IPS DF 19.7 (cell line): ENCODE results near the gene PACSIN2.
"Not testable (repeated sequence)": the region's sequence is repeated elsewhere in the genome, so short reads cannot be mapped to it uniquely, and the experiment has no call there.

Experiments
- DNase-seq: peaks from one replicate; pipeline ENCODE4 v3.0.0-alpha.2; 2013; ENCODE audit warnings: low read depth, low spot score

PACSIN2 gene

DNA sequence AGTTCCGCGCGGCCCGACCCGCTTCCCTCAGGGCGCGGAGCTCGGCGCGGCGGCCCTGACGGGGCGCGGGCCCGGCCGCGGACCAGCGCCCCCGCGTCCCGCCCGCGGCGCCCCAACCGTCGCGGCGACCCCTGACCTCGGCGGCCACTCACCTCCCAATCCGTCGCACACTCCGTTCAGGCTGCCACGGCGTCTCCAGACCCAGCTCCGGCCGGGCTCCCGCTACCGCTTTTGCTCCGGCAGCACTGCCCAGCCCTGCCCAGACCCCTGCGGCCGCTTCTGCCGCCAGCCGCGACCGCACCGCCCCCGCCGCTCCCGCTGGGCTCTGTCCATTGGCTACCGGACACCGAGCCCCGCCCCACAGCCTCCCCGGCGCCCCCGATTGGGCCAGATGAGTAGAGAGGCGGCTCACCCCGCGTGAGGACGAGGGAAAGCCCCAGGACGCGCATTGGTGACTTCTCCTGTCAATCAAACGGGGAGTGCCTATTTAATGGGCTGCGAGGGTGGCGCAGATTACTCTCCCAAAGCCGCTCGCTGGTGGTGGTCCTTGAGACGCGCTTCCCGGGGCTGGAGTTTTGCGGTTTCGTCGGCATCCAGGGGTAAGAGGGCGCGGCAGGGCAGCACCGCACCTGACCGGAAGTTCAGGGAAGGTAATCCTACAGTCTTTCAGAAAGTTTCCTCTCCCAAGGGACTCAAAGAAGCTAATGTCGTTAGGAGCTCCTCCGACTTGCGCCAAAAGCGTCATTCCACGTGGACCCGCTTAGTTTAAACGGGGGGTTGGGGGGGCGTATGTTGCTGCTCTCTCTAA, at the start of gene PACSIN2:
Gene PACSIN2 (minus strand): TSS at position 281 of the 808 bp plus-strand sequence. CDS start 103,069 bp downstream, outside the sequence.
- peak; percentile 88 for DNase-seq

GRCh38 chr22:43060183-43060582, 45.2 kb upstream of the PACSIN2 start:
- peak; percentile 23 for DNase-seq

DNA sequence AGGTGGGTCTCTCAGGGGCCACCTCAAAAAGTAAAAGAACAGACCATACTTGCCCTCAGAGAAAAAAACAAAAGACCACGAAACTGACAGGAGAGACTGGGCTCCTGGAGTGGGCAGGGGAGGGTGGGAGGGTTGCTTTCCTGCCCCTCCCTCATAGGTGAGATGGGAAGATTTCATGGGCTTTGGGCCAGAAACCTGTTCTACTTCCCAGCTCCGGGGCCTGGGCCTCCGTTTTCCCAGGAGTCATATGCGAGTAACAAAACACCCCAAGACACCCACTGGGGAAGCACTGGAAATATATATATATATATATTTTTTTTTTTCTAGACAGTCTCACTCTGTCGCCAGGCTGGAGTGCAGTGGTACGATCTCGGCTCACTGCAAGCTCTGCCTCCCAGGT, 42.7 kb upstream of the PACSIN2 start:
- no peak for DNase-seq

GRCh38 chr22:43053176-43053575, 38.2 kb upstream of the PACSIN2 start:
- DNase-seq: peak; percentile 25

- DNase-seq: peak; percentile 75
These were observed 36.0 kb upstream of the PACSIN2 start for GRCh38 chr22:43050995-43051394.

DNA sequence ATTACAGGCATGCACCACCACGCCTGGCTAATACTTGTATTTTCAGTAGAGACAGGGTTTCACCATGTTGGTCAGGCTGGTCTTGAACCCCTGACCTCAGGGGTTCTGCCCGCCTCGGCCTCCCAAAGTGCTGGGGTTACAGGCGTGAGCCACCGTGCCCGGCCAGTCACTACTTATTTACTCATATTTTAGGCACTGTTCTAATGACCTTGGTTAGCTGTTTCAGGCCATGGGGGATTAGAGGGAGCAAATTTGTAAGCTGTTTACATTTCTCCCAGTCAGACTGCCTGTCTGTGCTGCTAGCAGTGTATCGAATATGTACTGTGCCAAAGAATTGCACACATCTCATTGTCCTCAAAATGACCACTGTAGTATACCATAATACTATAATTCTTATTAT, 32.7 kb upstream of the PACSIN2 start:
- no peak for DNase-seq

DNA sequence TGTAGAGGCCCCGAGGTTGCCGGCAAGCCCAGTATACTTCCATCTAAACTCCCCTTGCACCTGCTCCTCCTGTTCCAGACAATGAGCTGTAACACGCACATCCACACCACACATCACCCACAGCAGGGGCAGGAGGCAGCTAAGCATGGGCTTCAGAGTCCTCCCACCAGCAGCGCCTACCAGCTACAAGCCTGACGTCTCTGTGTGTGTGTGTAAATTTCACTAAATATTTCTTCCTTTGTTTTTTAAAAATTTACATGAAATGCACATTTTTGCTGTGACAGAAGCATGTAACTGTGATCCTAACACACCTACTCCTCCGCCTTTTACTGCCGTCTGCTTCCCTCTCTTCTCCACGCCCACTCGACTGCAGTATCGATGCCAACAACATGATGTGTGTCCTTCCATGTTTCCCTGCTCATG, 29.4 kb upstream of the PACSIN2 start:
- no peak for DNase-seq

GRCh38 chr22:43042101-43042780, 27.3 kb upstream of the PACSIN2 start:
- no peak for DNase-seq

DNA sequence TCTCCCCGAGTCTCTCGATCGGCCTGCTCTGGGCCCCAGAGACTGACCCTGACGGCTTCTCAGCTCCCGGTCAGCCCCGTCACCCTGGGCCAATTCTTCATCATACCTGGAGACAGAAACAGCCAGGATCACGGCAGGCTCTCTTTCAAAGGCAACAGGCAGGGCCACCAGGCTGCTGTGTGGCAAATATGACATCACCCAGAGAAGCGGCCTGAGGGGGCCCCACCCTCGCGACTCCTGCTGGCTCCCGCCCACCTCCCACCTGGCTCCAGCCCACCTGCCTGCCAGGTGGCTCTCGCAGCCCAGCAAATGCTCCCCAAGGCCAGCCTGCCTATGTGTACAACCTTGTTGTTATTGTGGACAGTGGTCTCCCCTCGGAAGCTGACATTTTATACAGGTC, 24.9 kb upstream of the PACSIN2 start:
- DNase-seq: no peak

GRCh38 chr22:43038325-43038724, 23.4 kb upstream of the PACSIN2 start:
- DNase-seq: no peak

GRCh38 chr22:43036282-43036829, 21.4 kb upstream of the PACSIN2 start:
- no peak for DNase-seq

DNA sequence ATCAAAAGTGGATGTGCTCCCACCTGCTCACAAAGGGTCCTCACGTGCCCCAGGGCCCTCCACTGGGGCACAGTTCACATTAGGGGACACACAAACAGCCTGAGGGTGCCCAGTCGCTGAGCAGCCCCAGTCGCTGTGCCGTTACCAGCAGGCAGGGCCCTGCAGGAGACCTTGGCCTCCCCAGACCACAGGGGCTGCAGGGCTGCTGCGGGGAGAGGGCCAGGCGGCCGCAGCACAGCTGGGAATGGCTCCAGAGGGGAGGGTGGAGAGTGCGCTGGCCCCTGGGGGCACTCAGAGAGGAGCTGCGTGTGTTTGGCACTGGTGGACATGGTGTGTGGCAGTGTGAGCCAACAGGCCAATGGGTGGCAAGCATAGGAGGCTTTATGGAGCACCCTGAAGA, 20.3 kb upstream of the PACSIN2 start:
- DNase-seq: no peak

DNA sequence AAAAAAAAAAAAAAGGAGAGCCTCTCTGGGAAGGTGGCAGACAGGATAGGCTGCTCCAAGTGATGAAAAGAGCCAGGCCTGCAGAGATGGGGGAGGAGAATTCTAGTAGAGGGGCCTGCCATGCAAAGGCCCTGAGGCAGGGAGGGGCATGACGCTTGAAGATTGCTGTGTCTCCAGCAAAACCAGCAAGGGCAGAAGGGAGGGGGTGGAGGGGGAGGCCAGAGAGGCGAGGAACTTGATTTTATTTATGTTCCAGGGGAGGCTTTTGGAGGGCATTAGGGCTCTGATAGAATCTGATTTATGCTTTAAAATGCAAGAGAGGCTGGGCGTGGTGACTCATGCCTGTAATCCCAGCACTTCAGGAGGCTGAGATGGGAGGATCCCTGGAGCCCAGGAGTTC, 16.7 kb upstream of the PACSIN2 start:
- no peak for DNase-seq

DNA sequence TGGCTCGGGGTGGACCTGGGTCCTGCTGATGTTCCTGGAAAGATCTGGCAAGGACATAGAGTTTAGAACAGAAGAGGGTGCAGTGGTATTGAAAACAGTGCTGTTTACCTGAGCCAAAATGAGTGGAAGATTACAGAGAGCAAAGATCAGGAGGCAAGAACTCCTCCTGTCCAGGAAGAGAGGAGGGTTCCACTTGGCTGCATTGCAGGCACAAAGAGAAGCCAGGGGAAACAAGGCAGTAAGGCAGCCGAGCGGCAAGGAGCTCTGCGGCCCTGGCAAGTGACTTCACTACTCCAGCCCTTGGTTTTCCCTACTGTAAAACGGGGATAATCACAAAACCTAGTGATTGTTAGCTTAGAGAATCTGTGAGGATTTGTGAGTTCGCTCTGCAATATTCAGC, 3.7 kb upstream of the PACSIN2 start:
- no peak for DNase-seq

DNA sequence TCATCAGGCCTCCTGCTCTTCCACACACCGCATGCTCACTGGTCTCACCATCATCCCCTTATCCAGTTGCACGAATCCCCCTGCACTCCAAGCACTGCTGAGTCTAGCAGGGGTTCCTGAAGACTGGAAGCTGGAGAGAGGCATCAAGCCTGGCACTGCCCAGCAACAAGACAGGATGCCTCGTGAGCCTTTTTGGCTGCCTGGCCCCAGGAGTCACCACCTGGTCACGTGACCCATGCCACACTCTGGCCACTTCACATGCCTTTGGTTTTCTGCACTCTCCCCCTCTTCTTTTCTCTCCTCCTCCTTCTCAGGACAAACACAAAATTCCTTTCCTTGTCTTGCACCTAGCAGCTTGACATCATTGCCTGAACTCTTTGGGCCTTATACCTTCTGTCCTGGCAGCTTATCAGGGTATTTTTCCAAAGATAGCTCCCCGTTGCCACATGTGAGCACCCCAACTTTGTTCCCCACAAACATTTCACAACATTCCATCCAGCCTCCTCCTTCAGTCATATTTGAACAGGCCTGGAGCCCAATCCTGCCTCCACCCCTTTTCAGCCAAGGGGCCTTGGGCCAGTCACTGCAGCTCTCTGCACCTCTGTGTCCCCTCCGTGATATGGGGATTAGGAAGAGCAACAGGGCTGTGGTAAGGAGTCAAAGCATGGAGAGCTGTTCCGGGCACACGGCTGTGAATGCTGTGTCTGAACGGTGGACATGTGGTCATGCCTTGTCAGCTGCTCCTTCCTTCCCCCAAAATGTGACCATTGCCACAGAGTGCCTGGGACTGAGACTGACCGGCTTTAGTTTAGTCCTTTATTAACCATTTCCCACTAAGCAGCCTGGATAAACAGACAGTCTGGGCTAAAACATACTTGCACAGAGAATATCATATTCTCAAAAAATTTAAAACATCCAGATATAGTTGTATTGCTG, 2.8 kb upstream of the PACSIN2 start:
- DNase-seq: no peak

- not testable (repeated sequence) for DNase-seq
These were observed 1.2 kb upstream of the PACSIN2 start for GRCh38 chr22:43016150-43016549.

- DNase-seq: no peak
These were observed 711 bp upstream of the PACSIN2 start for GRCh38 chr22:43015677-43016042.

DNA sequence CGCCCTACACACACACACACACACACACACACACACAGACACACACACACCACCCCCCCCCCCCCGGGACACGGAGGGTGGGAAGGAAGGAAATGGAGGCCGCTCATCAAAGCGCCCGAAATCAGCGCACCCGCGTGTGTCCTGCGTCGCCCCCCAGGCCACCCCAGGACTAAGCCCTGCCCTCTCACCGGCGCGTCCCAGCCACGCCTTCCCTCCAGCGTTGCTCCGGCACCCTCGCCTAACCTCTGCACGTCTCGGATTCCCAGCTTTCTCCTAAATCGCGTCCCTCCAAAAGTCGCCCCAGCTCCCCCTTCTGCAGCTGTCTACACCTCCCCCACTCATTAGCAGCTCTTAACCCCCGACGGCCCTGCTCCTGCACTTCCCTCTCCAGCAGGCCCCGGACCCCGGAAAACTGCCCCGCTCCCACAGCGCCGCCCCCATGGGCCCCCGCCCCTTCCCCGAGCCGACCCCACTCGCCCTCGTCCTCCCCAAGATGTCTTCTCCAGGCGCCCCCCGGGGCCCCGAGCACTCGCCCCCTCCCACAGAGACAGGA, 557 bp downstream of the PACSIN2 start:
- DNase-seq: no peak

- DNase-seq: no peak
These were observed 1.3 kb downstream of the PACSIN2 start for GRCh38 chr22:43013355-43014315.

- DNase-seq: no peak
These were observed 2.6 kb downstream of the PACSIN2 start for GRCh38 chr22:43012390-43012789.
